IMR-90 (cell line): ENCODE data around the gene ISM1. TPM values are rescaled to one million over a fixed set of nuclear protein-coding genes. Genes with fewer than 3 reads are reported as not detected.

Experiments used
- ATAC-seq: fragments of 200-7000 bp; cut with Tn5 transposase; 2 replicates; pipeline ENCODE4 v1.9.1; 2020; ENCODE audit warnings: low read depth, mild to moderate bottlenecking, moderate library complexity
- BruUV-seq: library from RNA; stranded (reverse); fragments of 400-500 nt; replicated peaks from 2 replicates; lab custom pipeline; 2021; lab: Mats Ljungman, UMichigan
- CTCF ChIA-PET: fragments of 300-600 bp; formaldehyde crosslinking; extraction: SDS; loops from one replicate; lab custom pipeline; 2021; ENCODE audit warnings: antibody characterized with exemption; lab: Yijun Ruan, JAX
- POLR2A ChIA-PET: fragments of 300-600 bp; sonication (Branson Sonifier 250); formaldehyde crosslinking; loops from one replicate; lab custom pipeline; 2022; ENCODE audit warnings: antibody characterized with exemption; ENCODE audit not compliant: unreplicated experiment; lab: Charles Lee
- DNase-seq: peaks from one replicate; pipeline ENCODE4 v3.0.0; 2013
- H2AFZ ChIP-seq: replicated peaks from 2 replicates; pipeline ENCODE3; 2013; ENCODE audit warnings: low read length, mild to moderate bottlenecking; ENCODE audit not compliant: poor library complexity
- H2AK5ac ChIP-seq: 2 replicates; pipeline ENCODE4 v1.6.1; 2013; ENCODE audit warnings: low read depth, low read length, inconsistent platforms
- H2AK9ac ChIP-seq: replicated peaks from 2 replicates; pipeline ENCODE3; 2013; ENCODE audit warnings: mild to moderate bottlenecking, low read depth, low read length, moderate library complexity; ENCODE audit not compliant: poor library complexity
- H2BK120ac ChIP-seq: 2 replicates; pipeline ENCODE4 v1.6.1; 2013; ENCODE audit warnings: low read depth, low read length, inconsistent platforms
- H2BK15ac ChIP-seq: 3 replicates; pipeline ENCODE4 v1.6.1; 2013; ENCODE audit warnings: low read depth, low read length, inconsistent platforms
- H2BK20ac ChIP-seq: 2 replicates; pipeline ENCODE4 v1.6.1; 2013; ENCODE audit warnings: low read depth, mild to moderate bottlenecking, inconsistent platforms, low read length, moderate library complexity
- H2BK5ac ChIP-seq: 2 replicates; pipeline ENCODE4 v1.6.1; 2013; ENCODE audit warnings: mild to moderate bottlenecking, low read depth, low read length, inconsistent platforms; ENCODE audit not compliant: poor library complexity, severe bottlenecking
- H3K14ac ChIP-seq: replicated peaks from 2 replicates; pipeline ENCODE4 v1.6.1; 2013; ENCODE audit warnings: low read depth, low read length, inconsistent platforms
- H3K18ac ChIP-seq: 2 replicates; pipeline ENCODE4 v1.6.1; 2013; ENCODE audit warnings: low read depth, low read length, control low read depth
- H3K23ac ChIP-seq: 2 replicates; pipeline ENCODE4 v1.6.1; 2013; ENCODE audit warnings: low read depth, low read length, inconsistent platforms
- H3K27ac ChIP-seq: 2 replicates; pipeline ENCODE4 v1.5.1; 2013; ENCODE audit warnings: mild to moderate bottlenecking, control low read depth, low read length; ENCODE audit not compliant: insufficient read depth
- H3K27me3 ChIP-seq: 2 replicates; pipeline ENCODE4 v1.6.1; 2013; ENCODE audit warnings: low read length; ENCODE audit not compliant: control insufficient read depth, insufficient read depth
- H3K36me3 ChIP-seq: 2 replicates; pipeline ENCODE4 v1.6.1; 2013; ENCODE audit warnings: low read length, mixed read lengths; ENCODE audit not compliant: control insufficient read depth, insufficient read depth
- H3K4ac ChIP-seq: 2 replicates; pipeline ENCODE4 v1.6.1; 2013; ENCODE audit warnings: low read depth, low read length, inconsistent platforms
- H3K4me1 ChIP-seq: 2 replicates; pipeline ENCODE4 v1.6.1; 2013; ENCODE audit warnings: low read length, mixed read lengths; ENCODE audit not compliant: control insufficient read depth, insufficient read depth
- H3K4me2 ChIP-seq: 2 replicates; pipeline ENCODE4 v1.6.1; 2013; ENCODE audit warnings: low read depth, mild to moderate bottlenecking, control low read depth, low read length, moderate library complexity
- H3K4me3 ChIP-seq: 2 replicates; pipeline ENCODE4 v1.5.1; 2013; ENCODE audit warnings: low read depth, mild to moderate bottlenecking, control low read depth, low read length, moderate library complexity; ENCODE audit not compliant: insufficient read depth
- H3K56ac ChIP-seq: 2 replicates; pipeline ENCODE4 v1.6.1; 2013; ENCODE audit warnings: low read length, inconsistent platforms; ENCODE audit not compliant: insufficient read depth; ENCODE audit errors: extremely low read depth
- H3K79me1 ChIP-seq, 2 experiments: 2 replicates each; pipeline ENCODE4 v1.6.1; 2013; ENCODE audit warnings: low read length in 2 of 2, inconsistent platforms in 1 of 2, low read depth in 1 of 2
- H3K9ac ChIP-seq: 2 replicates; pipeline ENCODE4 v1.6.1; 2013; ENCODE audit warnings: low read depth, low read length, control low read depth
- H3K9me1 ChIP-seq: 2 replicates; pipeline ENCODE4 v1.6.1; 2013; ENCODE audit warnings: low read length, inconsistent platforms; ENCODE audit not compliant: insufficient read depth
- H3K9me3 ChIP-seq: 2 replicates; pipeline ENCODE4 v1.6.1; 2013; ENCODE audit warnings: low read length; ENCODE audit not compliant: control insufficient read depth, insufficient read depth
- H4K20me1 ChIP-seq: 2 replicates; pipeline ENCODE4 v1.6.1; 2013; ENCODE audit warnings: low read length, inconsistent platforms; ENCODE audit not compliant: insufficient read depth
- H4K5ac ChIP-seq: 2 replicates; pipeline ENCODE4 v1.6.1; 2013; ENCODE audit warnings: mild to moderate bottlenecking, low read depth, low read length, control low read depth
- H4K8ac ChIP-seq, 2 experiments: 2 replicates each; pipeline ENCODE4 v1.6.1; 2013; ENCODE audit warnings: low read depth in 2 of 2, low read length in 2 of 2, control low read depth in 1 of 2, inconsistent platforms in 1 of 2
- H4K91ac ChIP-seq: 2 replicates; pipeline ENCODE4 v1.6.1; 2013; ENCODE audit warnings: low read depth, low read length, inconsistent platforms; ENCODE audit not compliant: insufficient read depth
- BHLHE40 ChIP-seq: fragments of 150-350 bp; IDR thresholded peaks from 2 replicates; pipeline ENCODE4 v1.6.1; 2016; ENCODE audit warnings: mild to moderate bottlenecking, low read depth, low read length
- FOS ChIP-seq: fragments of 150-350 bp; IDR thresholded peaks from 2 replicates; pipeline ENCODE4 v1.6.1; 2016; ENCODE audit warnings: low read depth, low read length
- RFX5 ChIP-seq: IDR thresholded peaks from 2 replicates; pipeline ENCODE4 v1.8.0; 2012; ENCODE audit warnings: low read depth, mild to moderate bottlenecking, low read length, moderate library complexity
- WGBS, 2 experiments: methylation state at CpG; one replicate each; pipeline versions ENCODE4 v1.1.5 to v1.1.7; 2013; ENCODE audit warnings: missing lambda C conversion rate in 2 of 2; ENCODE audit not compliant: insufficient read length in 1 of 2; ENCODE audit errors: extremely low coverage in 2 of 2; 5-methylcytosine and 5-hydroxymethylcytosine counted together
- dilution Hi-C: fragments of 300-500 bp; cut with HindIII; formaldehyde crosslinking; loops from one replicate; pipeline ENCODE4 v1.14.3; 2018; ENCODE audit warnings: low sequenced_read_pairs; ENCODE audit not compliant: unreplicated experiment
- in situ Hi-C: fragments of 300-500 bp; cut with MboI; formaldehyde crosslinking; loops from 3 replicates; pipeline ENCODE4 v1.14.3; 2019; ENCODE audit warnings: low sequenced_read_pairs, inconsistent platforms, mixed read lengths
- intact Hi-C: fragments of 100-400 bp; cut with micrococcal nuclease; formaldehyde crosslinking; loops from 2 replicates; pipeline ENCODE4 v1.10.0; 2022
- polyA plus RNA-seq, 3 experiments: library from polyadenylated mRNA; depleted of rRNA; stranded (reverse); fragments of >200 nt; gene quantifications; 2 replicates each; pipeline ENCODE4 v1.2.3, GENCODE V29; 2012; ENCODE audit warnings: low replicate concordance in 1 of 3
- total RNA-seq: library from RNA; depleted of rRNA; stranded (reverse); fragments of >200 nt; gene quantifications from 2 replicates; pipeline ENCODE4 v1.2.3, GENCODE V29; 2012

The ISM1 gene
- total and polyA plus RNA-seq, 2 of the 4 experiments (the other 2 are of a cell fraction): not detected

- no peak for TF ChIP-seq BHLHE40
These were observed 41.7 kb downstream of the ISM1 start (continued) for GRCh38 chr20:13262671-13263360.

GRCh38 chr20:13263451-13263850 is 42.4 kb downstream of the ISM1 start:
- Histone ChIP-seq H3K14ac (no peak overlapping the region), H4K20me1 (no peaks in the 10 kb centered on the region), H3K9ac (no peak overlapping the region), H2AFZ (no peak overlapping the region), H3K4me2 (no peak overlapping the region), H3K79me1 (no peaks in the 10 kb centered on the region), H2BK20ac (no peak overlapping the region), H3K9me3 (no peaks in the 10 kb centered on the region), H3K36me3 (no peaks in the 10 kb centered on the region), H4K91ac (no peak overlapping the region), H3K56ac (no peak overlapping the region), H3K23ac (no peak overlapping the region), H4K5ac (no peak overlapping the region), H4K8ac (no peak overlapping the region), H2BK120ac (no peak overlapping the region), H3K27ac (no peak overlapping the region), H3K4me3 (no peak overlapping the region), H3K4me1 (no peaks in the 10 kb centered on the region), H3K9me1 (no peaks in the 10 kb centered on the region), H3K4ac (no peak overlapping the region), H2BK15ac (no peak overlapping the region), H2BK5ac (no peak overlapping the region), H2AK5ac (no peak overlapping the region), H2AK9ac (no peak overlapping the region), H3K18ac (no peak overlapping the region), H3K27me3 (peaks cover 3% of the 10 kb centered on the region; the same call in 1 of the 2 replicates)
- in situ Hi-C loops: no loop called here
- BruUV-seq: no TSS peak
- ATAC-seq: no peak
- DNase-seq: no peak
- dilution Hi-C loops: no loop called here
- CTCF ChIA-PET: no interaction called here
- intact Hi-C loops: loop anchor here (5.0 kb wide), 2 partner anchors 284 to 336 kb away; no protein-coding TSS in a partner anchor
- POLR2A ChIA-PET: no interaction called here
- TF ChIP-seq RFX5 (no peak), FOS (no peak)
- no CpG with 5 or more reads among the region's 5 CpGs for WGBS, 2 experiments
